Measurements from ENCODE around the gene CFAP90. TPM values are rescaled to one million over a fixed set of nuclear protein-coding genes. Genes with fewer than 3 reads are reported as not detected.

Gene CFAP90
- total RNA-seq, 1 donor from 2014 or later = not detected

DNA sequence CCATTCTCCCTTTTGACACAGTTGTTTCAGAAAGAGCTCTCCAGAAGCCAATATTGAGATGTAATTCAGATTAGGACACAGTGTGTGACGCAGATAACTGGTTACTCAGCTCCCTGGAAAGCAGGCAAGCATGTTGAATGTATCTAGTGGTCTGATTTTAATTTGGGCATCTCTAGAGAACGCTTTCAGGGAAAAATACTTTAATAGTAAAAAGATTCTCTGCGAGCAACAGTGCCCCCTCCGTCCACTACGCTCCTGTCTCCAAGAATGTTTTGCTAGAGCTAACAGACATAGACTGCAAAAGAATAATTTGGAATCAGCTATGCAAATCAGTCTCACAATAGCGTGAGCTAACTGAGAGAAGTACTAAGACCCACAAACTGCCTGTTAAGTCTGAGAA lies 23.3 kb downstream of the CFAP90 start:
- intact Hi-C loops (cut with micrococcal nuclease) = no loop called here
- no peak overlapping the region for H3K4me3 Mint-ChIP-seq
- H3K36me3 Mint-ChIP-seq (ENCODE audit: low read depth) = no peaks in the 10 kb centered on the region
- DNase-seq = no peak
- H3K27me3 Mint-ChIP-seq = no peaks in the 10 kb centered on the region
- no peaks in the 10 kb centered on the region for H3K9me3 Mint-ChIP-seq
- H3K27ac Mint-ChIP-seq = no peak overlapping the region
- no peaks in the 10 kb centered on the region for H3K4me1 Mint-ChIP-seq

DNA sequence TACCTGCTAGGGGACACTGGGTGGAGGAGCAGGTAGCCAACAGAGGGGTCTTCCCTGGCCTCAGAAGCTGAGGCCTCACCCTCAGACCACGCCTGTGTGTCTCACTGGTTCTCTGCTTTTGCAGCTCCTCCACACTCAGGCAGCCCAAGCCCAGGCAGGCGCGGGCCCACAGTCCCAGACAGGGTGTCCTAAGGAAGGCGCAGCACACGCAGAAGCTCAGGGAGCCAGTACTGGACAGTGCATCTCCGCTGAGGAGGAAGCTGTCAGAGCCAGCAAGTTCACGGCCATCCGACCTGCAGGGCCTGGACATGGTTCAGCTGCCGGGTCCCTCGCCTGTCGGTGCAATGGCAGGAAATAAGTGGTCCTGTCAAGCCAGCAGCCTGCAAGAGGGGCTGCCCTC lies 25.3 kb downstream of the CFAP90 start:
- Mint-ChIP-seq H3K27ac (no peak overlapping the region), H3K36me3 (ENCODE audit: low read depth) (no peaks in the 10 kb centered on the region), H3K9me3 (no peaks in the 10 kb centered on the region), H3K4me1 (no peaks in the 10 kb centered on the region), H3K4me3 (no peak overlapping the region), H3K27me3 (peaks cover 7% of the 10 kb centered on the region)
- no peak for DNase-seq
- intact Hi-C loops (cut with micrococcal nuclease) = no loop called here

DNA sequence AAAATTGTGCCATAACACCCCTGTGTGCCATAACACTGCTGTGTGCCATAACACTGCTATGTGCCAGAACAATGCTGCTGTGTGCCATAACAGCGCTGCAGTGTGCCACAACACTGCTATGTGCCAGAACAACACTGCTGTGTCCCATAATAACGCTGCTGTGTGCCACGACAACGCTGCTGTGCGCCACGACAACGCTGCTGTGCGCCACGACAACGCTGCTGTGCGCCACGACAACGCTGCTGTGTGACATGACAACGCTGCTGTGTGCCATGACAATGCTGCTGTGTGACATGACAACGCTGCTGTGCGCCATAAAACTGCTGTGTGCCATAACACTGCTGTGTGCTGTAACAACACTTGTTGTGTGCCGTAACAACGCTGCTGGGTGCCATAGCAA lies 25.9 kb downstream of the CFAP90 start:
- Mint-ChIP-seq H3K27ac (no peak overlapping the region), H3K4me3 (no peak overlapping the region), H3K27me3 (peaks cover 7% of the 10 kb centered on the region), H3K36me3 (ENCODE audit: low read depth) (no peaks in the 10 kb centered on the region), H3K9me3 (no peaks in the 10 kb centered on the region), H3K4me1 (no peaks in the 10 kb centered on the region)
- no peak for DNase-seq
- intact Hi-C loops (cut with micrococcal nuclease) = no loop called here

DNA sequence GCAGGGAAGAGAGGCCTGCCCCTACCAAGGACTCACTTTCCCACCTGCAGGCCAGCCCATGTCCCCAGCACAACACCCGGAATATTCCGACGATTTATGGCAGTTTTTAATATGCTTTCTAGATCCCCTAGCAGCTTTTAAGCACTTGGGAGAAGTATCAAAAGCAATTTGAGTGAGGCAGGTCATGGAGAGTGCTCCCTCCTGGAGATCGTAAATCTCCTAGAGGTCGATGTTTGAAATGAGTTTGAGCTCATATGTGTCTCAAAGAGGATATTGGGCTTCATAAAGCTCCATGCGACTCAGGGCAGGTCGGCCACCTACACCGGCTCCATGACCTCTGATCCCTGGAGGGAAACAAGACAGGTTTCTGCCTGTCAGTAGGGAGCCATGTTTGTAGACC lies 27.3 kb downstream of the CFAP90 start:
- intact Hi-C loops (cut with micrococcal nuclease) = no loop called here
- DNase-seq = no peak
- H3K27me3 Mint-ChIP-seq = peaks cover 7% of the 10 kb centered on the region
- H3K27ac Mint-ChIP-seq = no peak overlapping the region
- H3K9me3 Mint-ChIP-seq = no peaks in the 10 kb centered on the region
- H3K4me3 Mint-ChIP-seq = no peak overlapping the region
- H3K4me1 Mint-ChIP-seq = no peaks in the 10 kb centered on the region
- no peaks in the 10 kb centered on the region for H3K36me3 Mint-ChIP-seq (ENCODE audit: low read depth)

DNA sequence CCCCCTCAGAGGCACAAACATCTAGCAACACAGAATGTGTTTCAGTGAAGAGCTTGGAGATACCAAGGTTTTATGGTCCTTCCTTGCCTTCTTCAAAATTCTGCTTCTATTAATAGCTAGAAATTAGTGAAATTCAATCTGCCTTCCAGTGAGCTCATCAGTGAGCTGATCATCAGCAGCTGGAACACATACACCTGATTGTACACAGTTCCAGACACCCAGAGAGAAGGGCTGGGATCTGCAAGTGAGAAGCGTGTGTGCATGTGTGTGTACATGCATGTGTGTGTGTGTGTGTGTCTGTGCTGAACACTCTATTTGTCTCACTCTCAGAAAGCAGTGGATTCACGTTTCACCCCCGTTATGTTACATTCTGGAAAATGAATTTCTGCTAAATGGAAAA lies 28.5 kb downstream of the CFAP90 start:
- Mint-ChIP-seq H3K27me3 (peaks cover 7% of the 10 kb centered on the region), H3K4me1 (no peaks in the 10 kb centered on the region), H3K4me3 (no peak overlapping the region), H3K36me3 (ENCODE audit: low read depth) (no peaks in the 10 kb centered on the region), H3K27ac (no peak overlapping the region), H3K9me3 (no peaks in the 10 kb centered on the region)
- no peak for DNase-seq
- intact Hi-C loops (cut with micrococcal nuclease) = no loop called here

DNA sequence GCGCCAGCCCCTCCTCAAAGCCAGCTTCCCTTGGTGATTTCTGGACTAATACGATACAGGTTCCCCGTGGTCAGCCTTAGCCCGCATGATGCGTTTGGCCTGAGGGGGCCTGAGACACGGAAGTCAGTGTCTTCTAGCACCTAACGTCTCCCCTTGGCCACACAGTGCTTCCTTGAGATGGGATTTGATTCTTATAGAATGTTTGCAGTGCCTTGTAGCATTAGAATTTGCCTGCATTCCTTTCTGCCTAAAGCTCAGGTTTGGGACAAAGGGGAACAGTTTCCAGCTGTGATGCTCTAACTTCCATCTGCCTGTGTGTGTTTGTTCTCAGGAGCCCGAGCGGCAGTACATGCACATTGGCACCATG lies 34.4 kb downstream of the CFAP90 start:
- Mint-ChIP-seq H3K27me3 (peaks cover 11% of the 10 kb centered on the region), H3K4me3 (no peak overlapping the region), H3K36me3 (ENCODE audit: low read depth) (no peaks in the 10 kb centered on the region), H3K9me3 (no peaks in the 10 kb centered on the region), H3K4me1 (peaks cover 4% of the 10 kb centered on the region), H3K27ac (no peak overlapping the region)
- intact Hi-C loops (cut with micrococcal nuclease) = loop anchor here (5.0 kb wide), 1 partner anchor 994 kb away; no protein-coding TSS in a partner anchor
- no peak for DNase-seq

DNA sequence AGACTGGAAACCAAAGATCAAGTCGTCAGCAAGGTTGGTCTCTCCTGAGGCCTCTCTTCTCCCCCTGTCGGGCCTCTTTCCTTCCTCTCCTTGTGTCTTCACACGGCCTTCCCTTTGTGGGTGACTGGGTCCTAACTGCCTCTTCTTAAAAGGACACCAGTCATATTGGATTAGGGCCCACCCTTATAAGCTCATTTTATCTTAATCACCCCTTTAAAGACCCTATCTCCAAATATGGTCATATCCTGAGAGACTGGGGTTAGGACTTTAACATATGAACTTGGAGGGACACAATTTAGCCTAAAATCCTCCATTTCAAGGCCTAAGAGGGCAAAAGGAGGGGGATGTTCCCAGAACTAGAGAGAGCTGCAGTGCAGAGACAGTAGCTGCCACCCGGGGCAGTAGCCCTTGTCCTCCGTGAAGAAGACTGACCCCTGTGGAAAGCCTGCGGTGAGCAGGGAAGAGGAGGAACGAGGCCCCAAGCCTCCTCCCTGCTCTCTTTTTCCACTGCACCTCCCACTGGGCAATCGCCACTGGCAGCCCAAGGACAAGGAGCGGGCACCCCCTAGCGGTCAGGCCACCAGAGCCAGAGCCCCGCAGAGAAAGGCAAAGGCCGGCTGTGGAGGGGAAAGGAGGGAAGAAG lies 34.9 kb downstream of the CFAP90 start:
- intact Hi-C loops (cut with micrococcal nuclease) = loop anchor here (5.0 kb wide), 1 partner anchor 994 kb away; no protein-coding TSS in a partner anchor
- peak; percentile 89 for DNase-seq
- peaks cover 4% of the 10 kb centered on the region for H3K4me1 Mint-ChIP-seq
- H3K9me3 Mint-ChIP-seq = no peaks in the 10 kb centered on the region
- no peak overlapping the region for H3K27ac Mint-ChIP-seq
- H3K36me3 Mint-ChIP-seq (ENCODE audit: low read depth) = no peaks in the 10 kb centered on the region
- no peak overlapping the region for H3K4me3 Mint-ChIP-seq
- peaks cover 10% of the 10 kb centered on the region for H3K27me3 Mint-ChIP-seq

DNA sequence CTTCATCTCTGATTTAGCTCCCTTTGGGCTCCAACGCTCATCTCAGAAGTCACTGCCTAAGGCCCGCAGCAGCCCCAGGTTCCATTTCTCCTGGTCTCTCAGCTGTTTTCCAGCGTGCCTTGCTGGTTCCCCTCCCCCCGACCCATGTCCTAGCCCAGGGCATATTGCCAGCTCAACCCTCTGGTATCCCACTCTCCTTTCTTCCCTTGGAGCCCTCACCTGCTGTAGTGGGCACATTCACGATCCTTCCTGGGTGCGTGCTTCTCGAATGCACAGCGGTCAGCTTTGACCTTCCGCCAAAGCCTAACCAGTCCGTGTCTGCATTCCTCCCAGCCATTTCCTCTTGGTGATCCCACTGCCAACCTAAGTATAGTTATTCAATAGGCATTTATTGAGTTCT lies 36.1 kb downstream of the CFAP90 start:
- Mint-ChIP-seq H3K27ac (no peak overlapping the region), H3K27me3 (peaks cover 11% of the 10 kb centered on the region)
- intact Hi-C loops (cut with micrococcal nuclease) = loop anchor here (5.0 kb wide), 1 partner anchor 993 kb away; no protein-coding TSS in a partner anchor

DNA sequence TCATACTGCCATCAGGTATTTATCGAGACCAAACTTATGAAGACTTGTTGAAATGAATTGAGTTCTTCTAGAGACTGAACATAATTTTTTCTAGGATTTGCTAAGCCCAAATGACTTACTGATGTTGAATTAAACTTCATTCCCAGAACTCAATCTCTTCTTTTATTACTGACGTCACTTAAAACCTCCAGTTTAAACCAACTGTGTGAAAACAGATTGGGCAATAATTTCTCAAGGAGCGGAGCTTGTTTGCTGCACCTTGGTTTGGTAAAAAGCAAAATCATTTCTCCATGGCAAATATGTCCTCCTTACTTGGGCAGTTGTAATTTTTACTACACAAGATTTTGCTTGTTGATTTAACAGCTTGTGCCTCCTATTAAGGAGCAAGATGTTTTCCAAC lies 37.4 kb downstream of the CFAP90 start:
- Mint-ChIP-seq H3K36me3 (ENCODE audit: low read depth) (no peaks in the 10 kb centered on the region), H3K4me1 (peaks cover 4% of the 10 kb centered on the region), H3K27ac (no peak overlapping the region), H3K27me3 (peaks cover 11% of the 10 kb centered on the region), H3K9me3 (no peaks in the 10 kb centered on the region), H3K4me3 (no peak overlapping the region)
- no peak for DNase-seq
- intact Hi-C loops (cut with micrococcal nuclease) = no loop called here

More for the DNA sequence above, 36.1 kb downstream of the CFAP90 start:
- DNase-seq = no peak
- H3K4me1 Mint-ChIP-seq = peaks cover 4% of the 10 kb centered on the region
- H3K36me3 Mint-ChIP-seq (ENCODE audit: low read depth) = no peaks in the 10 kb centered on the region
- no peak overlapping the region for H3K4me3 Mint-ChIP-seq
- H3K9me3 Mint-ChIP-seq = no peaks in the 10 kb centered on the region

DNA sequence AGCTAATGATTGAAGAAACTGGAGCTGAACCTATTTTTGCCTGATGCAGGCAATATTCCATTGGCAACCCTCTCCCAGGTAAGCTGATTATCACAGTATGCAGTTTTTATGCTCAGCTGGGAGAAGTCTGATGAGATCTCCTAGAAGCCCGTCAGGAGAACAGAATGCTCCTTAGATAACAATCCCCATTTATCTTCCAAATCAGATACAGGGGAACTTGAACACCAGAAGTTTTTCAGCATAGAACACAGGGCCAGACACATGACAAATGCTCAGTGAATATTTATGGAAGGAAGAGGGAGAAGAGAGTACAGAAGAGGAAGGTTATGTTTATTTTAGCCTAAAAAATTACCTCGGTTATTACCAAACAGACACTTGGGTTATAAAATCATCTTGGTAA lies 37.9 kb downstream of the CFAP90 start:
- Mint-ChIP-seq H3K27me3 (peaks cover 11% of the 10 kb centered on the region), H3K4me1 (peaks cover 4% of the 10 kb centered on the region), H3K36me3 (ENCODE audit: low read depth) (no peaks in the 10 kb centered on the region), H3K9me3 (no peaks in the 10 kb centered on the region), H3K4me3 (no peak overlapping the region), H3K27ac (no peak overlapping the region)
- intact Hi-C loops (cut with micrococcal nuclease) = no loop called here
- DNase-seq = no peak

DNA sequence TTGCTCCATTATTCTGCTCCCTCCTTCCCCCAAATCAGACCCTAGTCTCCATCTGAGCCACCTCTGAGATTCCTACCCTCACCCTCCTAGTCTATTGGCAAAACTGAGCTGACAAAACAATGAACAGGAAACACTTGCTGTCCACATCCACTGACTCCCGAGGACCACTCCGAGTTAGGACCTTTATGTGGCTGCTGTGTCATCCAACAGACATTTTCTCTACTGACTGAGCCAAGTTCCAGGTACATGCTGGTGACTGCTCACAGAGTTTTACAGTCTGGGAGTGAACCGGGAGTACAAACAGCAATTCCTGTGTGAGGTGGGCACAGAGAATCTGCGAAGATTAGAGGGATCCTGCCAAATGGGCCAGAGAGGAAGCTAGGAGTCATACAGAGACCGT lies 39.2 kb downstream of the CFAP90 start:
- Mint-ChIP-seq H3K4me1 (peaks cover 4% of the 10 kb centered on the region), H3K36me3 (ENCODE audit: low read depth) (no peaks in the 10 kb centered on the region), H3K4me3 (no peak overlapping the region), H3K9me3 (no peaks in the 10 kb centered on the region), H3K27ac (no peak overlapping the region), H3K27me3 (peaks cover 16% of the 10 kb centered on the region)
- DNase-seq = no peak
- intact Hi-C loops (cut with micrococcal nuclease) = no loop called here

DNA sequence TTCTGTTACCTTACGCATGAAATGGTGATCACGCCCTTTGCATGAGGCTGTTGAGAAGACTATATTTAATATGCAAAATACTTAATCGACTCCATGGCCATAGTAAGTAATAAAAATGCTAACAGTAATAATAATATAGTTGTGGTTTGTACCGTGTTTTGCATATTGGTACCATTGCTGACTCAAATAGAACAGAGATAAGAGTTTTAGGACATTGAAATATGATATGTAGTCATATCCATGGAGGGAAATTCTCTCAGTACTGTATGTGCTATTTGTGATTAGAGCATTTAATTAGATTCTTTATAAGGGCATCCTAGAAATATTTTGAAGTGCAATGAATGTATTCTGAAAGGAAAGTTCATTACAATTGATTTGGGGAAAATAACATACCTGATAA lies 41.9 kb downstream of the CFAP90 start:
- no peak for DNase-seq
- no peak overlapping the region for H3K4me3 Mint-ChIP-seq
- intact Hi-C loops (cut with micrococcal nuclease) = no loop called here
- H3K36me3 Mint-ChIP-seq (ENCODE audit: low read depth) = no peaks in the 10 kb centered on the region
- peaks cover 13% of the 10 kb centered on the region for H3K27me3 Mint-ChIP-seq
- H3K9me3 Mint-ChIP-seq = no peaks in the 10 kb centered on the region
- no peaks in the 10 kb centered on the region for H3K4me1 Mint-ChIP-seq
- H3K27ac Mint-ChIP-seq = no peak overlapping the region

DNA sequence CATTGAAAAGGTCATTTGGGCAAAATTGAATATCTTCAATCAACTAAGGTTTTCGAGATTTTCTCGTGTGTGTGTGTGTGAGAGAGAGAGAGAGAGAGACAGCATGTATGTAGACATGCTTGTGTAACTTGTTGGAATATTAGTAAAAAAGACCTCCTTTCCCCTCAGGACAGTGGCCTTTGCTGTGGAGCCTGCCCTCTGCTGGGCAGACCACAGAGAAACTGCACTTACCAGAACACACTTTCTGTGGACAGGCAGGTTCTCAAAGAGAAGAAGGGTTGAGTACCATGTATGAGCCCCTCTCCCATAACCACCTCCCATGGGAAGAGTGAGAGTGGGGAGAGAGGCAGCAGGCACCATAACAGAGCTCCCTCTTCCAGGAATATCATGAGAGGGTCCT lies 45.6 kb downstream of the CFAP90 start:
- peaks cover 6% of the 10 kb centered on the region for H3K27me3 Mint-ChIP-seq
- intact Hi-C loops (cut with micrococcal nuclease) = no loop called here
- no peaks in the 10 kb centered on the region for H3K4me1 Mint-ChIP-seq
- H3K9me3 Mint-ChIP-seq = no peaks in the 10 kb centered on the region
- no peak overlapping the region for H3K4me3 Mint-ChIP-seq
- no peak overlapping the region for H3K27ac Mint-ChIP-seq
- no peak for DNase-seq
- no peaks in the 10 kb centered on the region for H3K36me3 Mint-ChIP-seq (ENCODE audit: low read depth)

DNA sequence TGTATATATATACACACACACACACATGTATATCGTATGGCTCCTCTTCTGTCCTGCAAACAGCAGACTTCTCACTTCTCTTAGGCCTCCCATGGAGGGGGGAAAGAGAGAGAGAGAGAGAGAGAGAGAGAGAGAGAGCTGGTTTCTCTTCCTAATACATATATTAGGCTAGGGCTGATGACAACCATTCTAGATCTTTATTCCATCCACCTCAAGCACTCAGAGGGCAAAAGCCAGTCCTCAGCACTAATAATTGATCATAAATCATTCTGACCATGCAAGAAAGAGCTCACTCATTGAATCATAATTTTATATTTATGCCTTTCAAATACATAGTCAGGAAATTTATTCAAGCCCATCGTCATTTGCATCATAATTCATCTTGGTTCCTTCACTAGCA lies 47.0 kb downstream of the CFAP90 start:
- H3K4me1 Mint-ChIP-seq = no peaks in the 10 kb centered on the region
- peaks cover 6% of the 10 kb centered on the region for H3K27me3 Mint-ChIP-seq
- H3K36me3 Mint-ChIP-seq (ENCODE audit: low read depth) = no peaks in the 10 kb centered on the region
- no peak for DNase-seq
- no peak overlapping the region for H3K4me3 Mint-ChIP-seq
- intact Hi-C loops (cut with micrococcal nuclease) = no loop called here
- no peak overlapping the region for H3K27ac Mint-ChIP-seq
- H3K9me3 Mint-ChIP-seq = no peaks in the 10 kb centered on the region

DNA sequence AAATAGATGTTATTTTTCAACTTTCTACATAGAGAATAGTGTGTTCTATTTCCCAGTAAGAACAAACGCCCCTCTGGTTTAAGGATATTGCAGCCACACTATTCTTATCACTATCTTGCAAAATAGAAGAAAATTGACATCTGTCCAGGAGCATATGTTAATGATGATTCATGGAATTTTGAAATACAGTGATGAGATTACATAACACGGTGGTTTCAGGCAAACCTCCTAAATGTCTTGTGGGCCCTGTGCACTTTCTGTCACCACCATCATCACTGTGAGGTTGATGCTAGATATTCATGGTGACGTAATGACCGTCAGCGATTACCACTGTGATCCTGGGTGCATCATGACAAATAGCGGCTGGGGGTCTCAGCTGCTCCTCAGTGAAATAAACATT lies 48.1 kb downstream of the CFAP90 start:
- H3K27ac Mint-ChIP-seq = no peak overlapping the region
- no peaks in the 10 kb centered on the region for H3K9me3 Mint-ChIP-seq
- peaks cover 6% of the 10 kb centered on the region for H3K27me3 Mint-ChIP-seq
- H3K4me3 Mint-ChIP-seq = no peak overlapping the region
- intact Hi-C loops (cut with micrococcal nuclease) = no loop called here
- no peak for DNase-seq
- H3K4me1 Mint-ChIP-seq = no peaks in the 10 kb centered on the region
- no peaks in the 10 kb centered on the region for H3K36me3 Mint-ChIP-seq (ENCODE audit: low read depth)
